OCI-LY1 (cell line): ENCODE results near the gene KCNJ3.

ENCODE experiments used
- H2AFZ ChIP-seq: fragments of 200-600 bp; sonication (generic), shearing (Covaris generic); 2 replicates; pipeline ENCODE4 v1.6.0; 2014; ENCODE audit warnings: antibody characterized with exemption, mild to moderate bottlenecking, low read length
- H3F3A ChIP-seq: fragments of 200-600 bp; sonication (generic), shearing (Covaris generic); 2 replicates; pipeline ENCODE4 v1.6.0; 2014; ENCODE audit warnings: mild to moderate bottlenecking, antibody characterized with exemption, low read length, moderate library complexity; ENCODE audit not compliant: insufficient read depth
- H3K27ac ChIP-seq: fragments of 200-600 bp; sonication (generic); 2 replicates; pipeline ENCODE4 v1.5.1; 2014; ENCODE audit warnings: low read length, mixed run types, mild to moderate bottlenecking, low read depth; ENCODE audit not compliant: poor library complexity, severe bottlenecking
- H3K27me3 ChIP-seq: fragments of 200-600 bp; sonication (generic); 2 replicates; pipeline ENCODE4 v1.6.0; 2014; ENCODE audit warnings: antibody characterized with exemption, mild to moderate bottlenecking, low read length, moderate library complexity; ENCODE audit not compliant: insufficient read depth
- H3K36me3 ChIP-seq: fragments of 200-600 bp; sonication (generic); 2 replicates; pipeline ENCODE4 v1.6.1; 2014; ENCODE audit warnings: mild to moderate bottlenecking, antibody characterized with exemption, low read length, moderate library complexity, mixed read lengths; ENCODE audit not compliant: insufficient read depth
- H3K4me1 ChIP-seq: fragments of 200-600 bp; sonication (generic); 2 replicates; pipeline ENCODE4 v1.5.1; 2014; ENCODE audit warnings: mild to moderate bottlenecking, low read length, moderate library complexity; ENCODE audit not compliant: insufficient read depth, severe bottlenecking
- H3K4me2 ChIP-seq: fragments of 200-600 bp; sonication (generic), shearing (Covaris generic); 2 replicates; pipeline ENCODE4 v1.6.1; 2014; ENCODE audit warnings: low read length
- H3K4me3 ChIP-seq: fragments of 200-600 bp; sonication (generic); 2 replicates; pipeline ENCODE4 v1.5.1; 2014; ENCODE audit warnings: low read length, low read depth, mild to moderate bottlenecking, mixed read lengths; ENCODE audit not compliant: poor library complexity, severe bottlenecking
- H3K79me2 ChIP-seq: fragments of 200-600 bp; shearing (Covaris generic); 2 replicates; pipeline ENCODE4 v1.6.1; 2016; ENCODE audit warnings: mixed run types, low read length, mixed read lengths; ENCODE audit not compliant: insufficient read depth
- H3K9ac ChIP-seq: fragments of 200-600 bp; sonication (generic), shearing (Covaris generic); 2 replicates; pipeline ENCODE4 v1.6.1; 2014; ENCODE audit warnings: mild to moderate bottlenecking, low read length, mixed read lengths
- H3K9me2 ChIP-seq: fragments of 200-600 bp; sonication (generic), shearing (Covaris generic); 2 replicates; pipeline ENCODE4 v1.6.1; 2014; ENCODE audit warnings: low read depth, mild to moderate bottlenecking, low read length, mixed read lengths
- H3K9me3 ChIP-seq: fragments of 200-600 bp; shearing (Covaris generic); 2 replicates; pipeline ENCODE4 v1.6.1; 2014; ENCODE audit warnings: low read length, mixed read lengths
- H4K20me1 ChIP-seq: fragments of 200-600 bp; sonication (generic), shearing (Covaris generic); 2 replicates; pipeline ENCODE4 v1.6.0; 2016; ENCODE audit warnings: mild to moderate bottlenecking, low read length; ENCODE audit not compliant: insufficient read depth
- EZH2 ChIP-seq: fragments of 200-600 bp; sonication (generic), shearing (Covaris generic); IDR thresholded peaks from 2 replicates; pipeline ENCODE4 v1.8.0; 2017; ENCODE audit warnings: borderline replicate concordance, mixed run types, mild to moderate bottlenecking, antibody characterized with exemption, low read length, moderate library complexity, mixed read lengths
- TF ChIP-seq, protein P1 (sequence below): fragments of 200-600 bp; sonication (generic), shearing (Covaris generic); IDR thresholded peaks from 2 replicates; pipeline ENCODE4 v1.5.1; 2017; ENCODE audit warnings: mild to moderate bottlenecking, antibody characterized with exemption, low read length, moderate library complexity, mixed read lengths

The KCNJ3 gene

DNA sequence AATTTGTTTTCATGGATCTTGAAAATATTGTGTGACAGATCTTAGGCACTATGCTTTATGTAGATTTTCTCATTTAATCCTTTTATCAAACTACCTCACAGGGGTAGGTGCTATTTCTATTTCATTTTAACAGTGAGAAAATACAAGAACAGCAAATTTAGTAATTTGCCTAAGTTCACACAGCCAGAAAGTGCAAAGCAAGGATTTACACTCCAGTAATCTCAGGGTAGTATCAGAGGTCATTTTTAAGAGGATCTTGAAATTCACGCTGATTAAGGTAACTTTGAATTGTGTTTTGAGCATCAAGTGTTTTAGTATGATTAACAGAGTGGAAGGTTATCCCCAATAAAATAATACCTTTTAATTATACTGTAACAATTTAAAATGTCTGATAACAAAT lies 10.1 kb upstream of the KCNJ3 start:
- Histone ChIP-seq H2AFZ (no peak overlapping the region), H3K4me2 (no peak overlapping the region), H3K9me3 (no peaks in the 10 kb centered on the region), H3K27me3 (no peaks in the 10 kb centered on the region), H4K20me1 (no peaks in the 10 kb centered on the region), H3K9ac (no peak overlapping the region), H3K79me2 (no peaks in the 10 kb centered on the region), H3K9me2 (no peaks in the 10 kb centered on the region), H3K4me1 (peaks cover 66% of the 10 kb centered on the region), H3K4me3 (no peak overlapping the region), H3F3A (no peaks in the 10 kb centered on the region), H3K36me3 (no peaks in the 10 kb centered on the region), H3K27ac (peak overlapping the region; percentile 28)
- TF ChIP-seq, protein P1, sequence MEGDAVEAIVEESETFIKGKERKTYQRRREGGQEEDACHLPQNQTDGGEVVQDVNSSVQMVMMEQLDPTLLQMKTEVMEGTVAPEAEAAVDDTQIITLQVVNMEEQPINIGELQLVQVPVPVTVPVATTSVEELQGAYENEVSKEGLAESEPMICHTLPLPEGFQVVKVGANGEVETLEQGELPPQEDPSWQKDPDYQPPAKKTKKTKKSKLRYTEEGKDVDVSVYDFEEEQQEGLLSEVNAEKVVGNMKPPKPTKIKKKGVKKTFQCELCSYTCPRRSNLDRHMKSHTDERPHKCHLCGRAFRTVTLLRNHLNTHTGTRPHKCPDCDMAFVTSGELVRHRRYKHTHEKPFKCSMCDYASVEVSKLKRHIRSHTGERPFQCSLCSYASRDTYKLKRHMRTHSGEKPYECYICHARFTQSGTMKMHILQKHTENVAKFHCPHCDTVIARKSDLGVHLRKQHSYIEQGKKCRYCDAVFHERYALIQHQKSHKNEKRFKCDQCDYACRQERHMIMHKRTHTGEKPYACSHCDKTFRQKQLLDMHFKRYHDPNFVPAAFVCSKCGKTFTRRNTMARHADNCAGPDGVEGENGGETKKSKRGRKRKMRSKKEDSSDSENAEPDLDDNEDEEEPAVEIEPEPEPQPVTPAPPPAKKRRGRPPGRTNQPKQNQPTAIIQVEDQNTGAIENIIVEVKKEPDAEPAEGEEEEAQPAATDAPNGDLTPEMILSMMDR, result no peak
- TF ChIP-seq EZH2, result no peak

DNA sequence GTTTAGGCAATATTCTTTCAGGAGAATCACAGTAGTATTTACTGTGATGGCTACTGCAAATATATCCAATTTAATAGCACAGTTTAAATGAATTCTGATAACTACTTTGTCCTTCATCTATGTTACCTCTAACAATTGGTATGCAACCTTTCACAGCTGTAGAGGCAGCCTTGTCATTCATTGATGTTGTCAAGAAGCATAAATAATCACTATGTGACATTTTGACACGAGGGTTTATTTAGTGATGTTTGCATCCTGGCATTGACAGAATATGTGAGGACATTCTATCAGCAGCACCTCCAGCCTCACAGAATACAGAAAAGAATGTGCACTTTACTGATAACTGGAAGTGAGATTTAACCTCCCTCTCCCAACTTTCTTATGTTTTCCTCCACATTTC lies 9.3 kb upstream of the KCNJ3 start:
- no peaks in the 10 kb centered on the region for H3K36me3 ChIP-seq
- TF ChIP-seq, protein P1, result no peak
- no peak for TF ChIP-seq EZH2

DNA sequence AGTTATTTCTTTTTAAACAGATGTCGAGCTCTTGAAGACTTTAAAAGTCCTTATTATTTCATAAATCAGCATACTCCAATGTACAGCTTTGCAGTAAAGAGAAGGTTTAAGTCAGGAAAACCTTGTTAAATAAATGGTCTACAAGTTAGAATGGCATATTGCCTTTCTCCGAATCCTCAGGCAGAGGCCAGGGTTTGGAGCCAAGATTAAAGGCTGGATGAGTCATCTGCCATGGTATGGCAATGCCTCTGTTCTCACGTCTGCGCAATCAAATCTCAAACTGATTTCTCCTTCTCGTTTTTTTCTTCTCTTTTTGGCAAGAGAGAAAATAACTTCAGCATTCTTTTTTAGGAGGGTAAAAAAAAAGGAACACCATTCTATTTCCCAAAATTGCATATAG lies 5.6 kb upstream of the KCNJ3 start:
- Histone ChIP-seq H3K9me2 (no peaks in the 10 kb centered on the region), H4K20me1 (no peaks in the 10 kb centered on the region), H3K9me3 (no peaks in the 10 kb centered on the region), H3K4me2 (no peak overlapping the region), H3K9ac (no peak overlapping the region), H3F3A (no peaks in the 10 kb centered on the region), H3K4me1 (peaks cover 57% of the 10 kb centered on the region), H3K4me3 (no peak overlapping the region), H3K27me3 (no peaks in the 10 kb centered on the region), H3K27ac (no peak overlapping the region), H2AFZ (no peak overlapping the region), H3K79me2 (no peaks in the 10 kb centered on the region), H3K36me3 (no peaks in the 10 kb centered on the region)
- TF ChIP-seq, protein P1, result no peak
- no peak for TF ChIP-seq EZH2

More for the DNA sequence above, 9.3 kb upstream of the KCNJ3 start:
- Histone ChIP-seq H3F3A (no peaks in the 10 kb centered on the region), H3K9ac (no peak overlapping the region), H3K9me3 (no peaks in the 10 kb centered on the region), H3K27ac (no peak overlapping the region), H3K4me1 (peaks cover 67% of the 10 kb centered on the region), H3K4me2 (no peak overlapping the region), H4K20me1 (no peaks in the 10 kb centered on the region), H3K4me3 (no peak overlapping the region), H3K27me3 (no peaks in the 10 kb centered on the region), H3K9me2 (no peaks in the 10 kb centered on the region), H3K79me2 (no peaks in the 10 kb centered on the region), H2AFZ (0 out of 2 replicates have a peak overlapping the region, but pooled peaks have one; percentile 38)
